ENCODE measurements around the gene OSMR. TPM values are rescaled to one million over a fixed set of nuclear protein-coding genes. Genes with fewer than 3 reads are reported as not detected.
"Not testable (repeated sequence)": the region's sequence is repeated elsewhere in the genome, so short reads cannot be mapped to it uniquely, and the experiment has no call there.

The OSMR gene
- total RNA-seq, 1 experiment from 2014 or later: 82.4 TPM

DNA sequence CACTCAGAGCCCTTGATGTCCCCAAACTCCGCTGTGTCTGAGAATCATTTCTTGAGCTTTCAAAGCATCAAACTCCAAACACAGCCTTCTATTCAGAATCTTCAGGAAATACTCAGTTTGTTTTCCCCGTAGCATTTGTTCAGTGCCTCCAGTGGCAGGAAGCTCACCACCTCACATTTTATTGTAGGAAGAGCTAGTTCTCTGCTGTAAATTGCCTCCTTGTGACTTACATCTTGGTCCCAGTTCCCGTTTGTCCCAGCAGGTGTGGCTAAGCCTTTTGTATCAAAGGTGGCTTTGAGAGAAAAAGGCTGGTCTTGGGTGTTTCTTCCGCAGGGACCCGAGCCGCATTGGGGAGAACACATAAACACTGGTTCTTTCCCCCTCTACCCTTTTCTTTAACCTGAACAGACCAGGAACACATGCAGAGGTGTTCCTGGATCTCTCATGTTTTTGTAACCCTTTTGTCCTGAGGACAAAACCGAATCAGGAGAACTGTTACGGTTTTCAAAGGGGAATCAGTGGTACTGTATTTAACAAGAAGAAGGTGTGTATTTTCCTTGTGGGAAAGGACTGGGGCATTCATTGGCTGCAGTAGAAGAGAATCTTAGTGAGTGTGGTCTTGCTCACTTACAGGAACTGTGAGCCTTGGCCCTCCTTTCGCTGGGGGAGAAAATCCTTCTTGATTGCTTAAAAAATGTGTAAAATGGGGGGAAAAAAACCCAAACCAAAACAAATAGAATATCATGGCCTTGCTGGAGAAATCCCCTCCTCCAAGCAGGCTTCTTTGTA, 1.9 kb downstream of the OSMR start:
- ChIA-PET CTCF (no interaction called here), POLR2A (no interaction called here)
- Histone ChIP-seq H3K4me3 (ENCODE audit: low read depth in 2 of 2, low read length in 2 of 2) (peak overlapping the region; percentile 85 to 99), H3K9me3 (ENCODE audit: control insufficient read depth, insufficient read depth, low read depth, low read length) (no peaks in the 10 kb centered on the region), H3K27me3 (ENCODE audit: control insufficient read depth, insufficient read depth, low read length) (no peaks in the 10 kb centered on the region), H3K4me1 (ENCODE audit: control insufficient read depth, insufficient read depth, low read length) (peaks cover 18% of the 10 kb centered on the region), H3K27ac (ENCODE audit: low read length) (peak overlapping the region; percentile 98), H3K36me3 (ENCODE audit: control insufficient read depth, insufficient read depth, low read length) (no peaks in the 10 kb centered on the region)
- ATAC-seq (no peak), DNase-seq (ENCODE audit: low read depth, low spot score) (no peak)
- TF ChIP-seq CTCF (IDR thresholded peaks at IDR 0.05): peak; percentile 4; the same call in 1 of the 2 replicates
- TF ChIP-seq, protein P1, sequence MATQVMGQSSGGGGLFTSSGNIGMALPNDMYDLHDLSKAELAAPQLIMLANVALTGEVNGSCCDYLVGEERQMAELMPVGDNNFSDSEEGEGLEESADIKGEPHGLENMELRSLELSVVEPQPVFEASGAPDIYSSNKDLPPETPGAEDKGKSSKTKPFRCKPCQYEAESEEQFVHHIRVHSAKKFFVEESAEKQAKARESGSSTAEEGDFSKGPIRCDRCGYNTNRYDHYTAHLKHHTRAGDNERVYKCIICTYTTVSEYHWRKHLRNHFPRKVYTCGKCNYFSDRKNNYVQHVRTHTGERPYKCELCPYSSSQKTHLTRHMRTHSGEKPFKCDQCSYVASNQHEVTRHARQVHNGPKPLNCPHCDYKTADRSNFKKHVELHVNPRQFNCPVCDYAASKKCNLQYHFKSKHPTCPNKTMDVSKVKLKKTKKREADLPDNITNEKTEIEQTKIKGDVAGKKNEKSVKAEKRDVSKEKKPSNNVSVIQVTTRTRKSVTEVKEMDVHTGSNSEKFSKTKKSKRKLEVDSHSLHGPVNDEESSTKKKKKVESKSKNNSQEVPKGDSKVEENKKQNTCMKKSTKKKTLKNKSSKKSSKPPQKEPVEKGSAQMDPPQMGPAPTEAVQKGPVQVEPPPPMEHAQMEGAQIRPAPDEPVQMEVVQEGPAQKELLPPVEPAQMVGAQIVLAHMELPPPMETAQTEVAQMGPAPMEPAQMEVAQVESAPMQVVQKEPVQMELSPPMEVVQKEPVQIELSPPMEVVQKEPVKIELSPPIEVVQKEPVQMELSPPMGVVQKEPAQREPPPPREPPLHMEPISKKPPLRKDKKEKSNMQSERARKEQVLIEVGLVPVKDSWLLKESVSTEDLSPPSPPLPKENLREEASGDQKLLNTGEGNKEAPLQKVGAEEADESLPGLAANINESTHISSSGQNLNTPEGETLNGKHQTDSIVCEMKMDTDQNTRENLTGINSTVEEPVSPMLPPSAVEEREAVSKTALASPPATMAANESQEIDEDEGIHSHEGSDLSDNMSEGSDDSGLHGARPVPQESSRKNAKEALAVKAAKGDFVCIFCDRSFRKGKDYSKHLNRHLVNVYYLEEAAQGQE (IDR thresholded peaks at IDR 0.05; ENCODE audit: insufficient read depth in 1 of 2, low read depth in 2 of 2, low read length in 1 of 2): no peak
- BruUV-seq (replicated peaks): TSS peak; percentile 59
- intact Hi-C loops (cut with micrococcal nuclease; ENCODE audit: unreplicated experiment): loop anchor here (10.0 kb wide), 1 partner anchor 227 kb away; the partner anchor contains the start of gene RICTOR
- in situ Hi-C loops (cut with HindIII; ENCODE audit: low pct_unique_long_range_greater_than_20kb, low sequenced_read_pairs): no loop called here

DNA sequence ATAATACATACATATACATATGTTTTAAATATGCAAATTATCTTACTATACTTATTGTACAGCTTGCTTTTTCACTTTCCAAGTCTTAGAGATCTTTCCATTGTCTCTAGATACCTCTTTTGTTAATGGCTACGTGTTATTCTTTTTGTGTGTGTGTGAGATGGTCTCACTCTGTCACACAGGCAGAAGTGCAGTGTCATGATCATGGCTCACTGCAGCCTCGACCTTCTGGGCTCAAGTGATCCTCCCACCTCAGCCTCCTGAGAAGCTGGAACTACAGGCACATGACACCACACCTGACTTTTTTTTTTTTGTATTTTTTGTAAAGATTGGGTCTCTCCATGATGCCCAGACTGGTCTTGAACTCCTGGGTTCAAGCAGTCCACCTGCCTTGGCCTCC, 2.8 kb downstream of the OSMR start:
- no peak for TF ChIP-seq CTCF (IDR thresholded peaks at IDR 0.05)
- no peak for TF ChIP-seq SIN3A (IDR thresholded peaks at IDR 0.05; ENCODE audit: borderline replicate concordance, insufficient read depth, low read depth, low read length)
- TF ChIP-seq, protein P1 (IDR thresholded peaks at IDR 0.05; ENCODE audit: insufficient read depth in 1 of 2, low read depth in 2 of 2, low read length in 1 of 2): no peak
- TF ChIP-seq TCF7L2 (IDR thresholded peaks at IDR 0.05; ENCODE audit: low read depth, low read length): no peak
- no peak for TF ChIP-seq POLR2AphosphoS5 (IDR thresholded peaks at IDR 0.05; ENCODE audit: low read depth, low read length)
- no peaks in the 10 kb centered on the region for H3K27me3 ChIP-seq (ENCODE audit: control insufficient read depth, insufficient read depth, low read length)
- ChIA-PET POLR2A (no interaction called here), CTCF (interaction anchor here (0.7 kb wide), 1 partner anchor 1953 kb away, joined by 5 read pairs; no protein-coding TSS in a partner anchor)
- intact Hi-C loops (cut with micrococcal nuclease; ENCODE audit: unreplicated experiment): loop anchor here (10.0 kb wide), 1 partner anchor 226 kb away; the partner anchor contains the start of gene RICTOR
- H3K9me3 ChIP-seq (ENCODE audit: control insufficient read depth, insufficient read depth, low read depth, low read length): no peaks in the 10 kb centered on the region
- DNase-seq (ENCODE audit: low read depth, low spot score) (no peak), ATAC-seq (no peak)
- H3K27ac ChIP-seq (ENCODE audit: low read length): no peak overlapping the region
- no peaks in the 10 kb centered on the region for H3K36me3 ChIP-seq (ENCODE audit: control insufficient read depth, insufficient read depth, low read length)
- H3K4me3 ChIP-seq (ENCODE audit: low read depth in 2 of 2, low read length in 2 of 2): peak overlapping the region in 1 of 2 experiments; percentile 99; a peak in 1 of 4 replicates
- BruUV-seq (replicated peaks): no TSS peak
- peaks cover 15% of the 10 kb centered on the region for H3K4me1 ChIP-seq (ENCODE audit: control insufficient read depth, insufficient read depth, low read length)
- in situ Hi-C loops (cut with HindIII; ENCODE audit: low pct_unique_long_range_greater_than_20kb, low sequenced_read_pairs): no loop called here

DNA sequence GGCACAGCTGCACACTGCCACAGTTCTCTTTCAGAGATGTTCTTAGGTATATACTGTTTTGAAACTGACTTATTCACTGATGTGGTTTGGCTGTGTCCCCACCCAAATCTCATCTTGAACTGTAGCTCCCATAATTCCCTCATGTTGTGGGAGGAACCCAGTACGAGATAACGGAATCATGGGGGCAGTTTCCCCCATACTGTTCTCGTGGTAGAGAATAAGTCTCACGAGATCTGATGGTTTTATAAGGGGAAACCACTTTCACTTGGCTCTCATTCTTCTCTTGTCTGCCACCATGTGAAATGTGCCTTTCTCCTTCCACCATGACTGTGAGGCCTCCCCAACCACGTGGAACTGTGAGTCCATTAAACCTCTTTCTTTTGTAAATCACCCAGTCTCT, 5.8 kb downstream of the OSMR start:
- H3K4me1 ChIP-seq (ENCODE audit: control insufficient read depth, insufficient read depth, low read length); in situ Hi-C loops (cut with HindIII; ENCODE audit: low pct_unique_long_range_greater_than_20kb, low sequenced_read_pairs); intact Hi-C loops (cut with micrococcal nuclease; ENCODE audit: unreplicated experiment); POLR2A ChIA-PET; DNase-seq (ENCODE audit: low read depth, low spot score); H3K27ac ChIP-seq (ENCODE audit: low read length); H3K4me3 ChIP-seq (ENCODE audit: low read depth in 2 of 2, low read length in 2 of 2); H3K9me3 ChIP-seq (ENCODE audit: control insufficient read depth, insufficient read depth, low read depth, low read length); H3K27me3 ChIP-seq (ENCODE audit: control insufficient read depth, insufficient read depth, low read length); ATAC-seq; H3K36me3 ChIP-seq (ENCODE audit: control insufficient read depth, insufficient read depth, low read length); BruUV-seq (replicated peaks): not testable (repeated sequence)
- CTCF ChIA-PET: interaction anchor here (0.6 kb wide), 1 partner anchor 20 kb away, joined by 3 read pairs; no protein-coding TSS in a partner anchor
